GM18870 (cell line): ENCODE results near the gene FERMT2.

Experiments used
- ATAC-seq: cut with Tn5 transposase; IDR thresholded peaks from one replicate; pipeline ENCODE4 v1.9.1; 2021; ENCODE audit warnings: moderate library complexity; ENCODE audit not compliant: unreplicated experiment

The FERMT2 gene, protein sequence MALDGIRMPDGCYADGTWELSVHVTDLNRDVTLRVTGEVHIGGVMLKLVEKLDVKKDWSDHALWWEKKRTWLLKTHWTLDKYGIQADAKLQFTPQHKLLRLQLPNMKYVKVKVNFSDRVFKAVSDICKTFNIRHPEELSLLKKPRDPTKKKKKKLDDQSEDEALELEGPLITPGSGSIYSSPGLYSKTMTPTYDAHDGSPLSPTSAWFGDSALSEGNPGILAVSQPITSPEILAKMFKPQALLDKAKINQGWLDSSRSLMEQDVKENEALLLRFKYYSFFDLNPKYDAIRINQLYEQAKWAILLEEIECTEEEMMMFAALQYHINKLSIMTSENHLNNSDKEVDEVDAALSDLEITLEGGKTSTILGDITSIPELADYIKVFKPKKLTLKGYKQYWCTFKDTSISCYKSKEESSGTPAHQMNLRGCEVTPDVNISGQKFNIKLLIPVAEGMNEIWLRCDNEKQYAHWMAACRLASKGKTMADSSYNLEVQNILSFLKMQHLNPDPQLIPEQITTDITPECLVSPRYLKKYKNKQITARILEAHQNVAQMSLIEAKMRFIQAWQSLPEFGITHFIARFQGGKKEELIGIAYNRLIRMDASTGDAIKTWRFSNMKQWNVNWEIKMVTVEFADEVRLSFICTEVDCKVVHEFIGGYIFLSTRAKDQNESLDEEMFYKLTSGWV

DNA sequence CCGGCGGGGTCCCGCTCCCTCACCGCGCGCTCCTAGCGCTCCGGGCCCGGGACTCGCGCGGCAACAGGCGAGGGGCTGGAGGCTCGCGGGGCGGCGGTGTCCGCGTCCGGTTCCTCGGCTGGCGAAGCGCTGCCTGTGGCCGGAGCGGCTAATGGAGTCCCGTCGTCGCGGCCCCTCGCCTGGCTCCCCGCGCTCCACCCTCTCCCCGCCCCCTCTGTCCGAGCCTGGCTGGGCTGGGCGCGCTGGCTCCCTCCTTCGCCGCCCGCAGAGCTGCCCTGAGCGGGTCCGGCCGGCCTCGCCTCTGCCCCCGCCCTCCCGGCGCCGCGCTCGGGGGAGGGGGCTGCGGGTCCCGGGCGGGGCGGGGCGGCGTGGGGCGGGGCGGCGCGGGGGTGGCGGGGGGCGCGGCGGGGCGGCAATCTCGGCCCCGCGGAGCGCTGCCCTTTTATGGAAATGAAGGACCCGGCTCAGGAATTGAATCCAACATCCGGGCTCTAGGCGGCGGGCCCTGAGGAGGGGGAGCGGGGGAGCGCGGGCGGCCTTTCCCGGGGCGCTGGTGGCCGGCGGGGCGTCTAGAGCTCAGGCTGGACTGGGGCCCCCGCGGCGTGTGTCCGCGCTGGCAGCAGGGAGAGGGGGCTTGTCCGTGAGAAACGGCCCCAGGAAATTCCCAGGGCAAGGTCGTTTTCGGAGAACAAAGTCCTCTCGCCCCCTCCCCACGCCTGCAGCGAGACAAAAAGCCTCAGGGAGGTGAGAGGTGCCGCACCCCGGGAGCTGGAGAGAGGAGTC, at the start of gene FERMT2:
TSS of gene FERMT2 (minus strand) at position 153 of the 783 bp plus-strand sequence. CDS start 482 bp downstream, outside the sequence.
- ATAC-seq: no peak

DNA sequence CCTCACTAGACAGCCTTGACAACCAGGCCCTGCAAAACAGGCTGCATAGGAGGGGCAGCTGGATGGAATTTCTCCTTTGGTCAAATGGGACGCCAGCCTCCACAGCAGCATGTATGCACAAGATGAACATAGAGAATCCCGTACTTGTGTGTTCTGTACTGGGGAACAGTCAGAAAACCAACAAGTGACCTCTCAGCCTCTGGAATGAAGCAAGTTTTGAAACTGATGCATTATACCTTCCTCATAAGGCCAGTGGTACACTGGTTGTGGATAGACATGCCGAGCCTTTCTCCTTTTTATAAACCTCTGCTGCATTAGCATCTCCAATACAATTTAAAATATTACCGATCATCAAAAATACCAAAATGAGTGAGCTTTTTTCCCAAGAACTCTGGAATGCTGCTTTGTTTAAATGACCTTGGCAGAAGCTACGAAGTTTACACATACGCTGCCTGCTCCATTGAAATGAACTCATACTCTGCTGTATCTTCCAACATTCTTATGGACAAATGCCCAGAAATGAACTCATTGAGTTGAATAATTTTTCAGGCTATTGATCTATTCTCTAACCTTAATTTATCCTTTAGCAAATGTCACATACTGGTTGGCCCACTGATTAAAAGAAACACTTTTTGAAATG, 47.6 kb upstream of the FERMT2 start:
- no peak for ATAC-seq

DNA sequence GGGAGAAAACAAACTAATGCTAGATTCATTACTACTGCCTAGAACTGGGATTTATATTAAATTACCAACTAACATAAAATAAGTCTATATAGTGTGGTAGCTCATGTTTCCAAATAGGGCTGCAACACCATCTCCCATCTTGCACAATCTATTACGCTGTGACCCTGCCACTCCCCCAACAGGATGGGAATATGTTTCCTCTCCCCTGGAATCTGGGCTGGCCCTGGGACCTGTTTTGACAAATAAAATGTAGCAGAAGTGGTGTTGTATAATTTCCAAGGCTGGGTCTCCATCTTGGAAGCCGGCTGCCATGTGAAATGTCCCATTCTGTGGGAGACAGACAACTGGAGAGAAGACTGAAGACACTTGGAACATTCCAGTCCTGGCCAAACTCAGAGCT, 45.6 kb upstream of the FERMT2 start:
- no peak for ATAC-seq

DNA sequence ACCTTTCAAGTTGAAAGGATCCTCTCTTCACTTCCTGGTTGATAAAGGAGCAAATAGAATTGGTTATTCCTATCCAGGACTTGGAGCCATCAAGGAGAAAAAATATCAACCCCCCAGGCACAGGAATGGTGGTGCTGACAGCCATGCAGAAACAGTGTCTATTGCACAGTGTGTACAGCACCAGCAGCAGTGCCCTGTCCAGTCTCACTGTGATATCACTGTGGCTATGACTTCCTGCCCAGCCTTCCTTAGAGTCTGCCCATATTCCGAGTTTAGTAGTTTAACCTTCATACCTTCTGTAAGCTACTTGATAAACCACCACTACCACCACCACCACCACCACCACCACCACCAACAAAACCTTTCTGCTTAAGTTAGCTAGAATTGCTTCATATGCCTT, 45.1 kb upstream of the FERMT2 start:
- ATAC-seq: no peak

DNA sequence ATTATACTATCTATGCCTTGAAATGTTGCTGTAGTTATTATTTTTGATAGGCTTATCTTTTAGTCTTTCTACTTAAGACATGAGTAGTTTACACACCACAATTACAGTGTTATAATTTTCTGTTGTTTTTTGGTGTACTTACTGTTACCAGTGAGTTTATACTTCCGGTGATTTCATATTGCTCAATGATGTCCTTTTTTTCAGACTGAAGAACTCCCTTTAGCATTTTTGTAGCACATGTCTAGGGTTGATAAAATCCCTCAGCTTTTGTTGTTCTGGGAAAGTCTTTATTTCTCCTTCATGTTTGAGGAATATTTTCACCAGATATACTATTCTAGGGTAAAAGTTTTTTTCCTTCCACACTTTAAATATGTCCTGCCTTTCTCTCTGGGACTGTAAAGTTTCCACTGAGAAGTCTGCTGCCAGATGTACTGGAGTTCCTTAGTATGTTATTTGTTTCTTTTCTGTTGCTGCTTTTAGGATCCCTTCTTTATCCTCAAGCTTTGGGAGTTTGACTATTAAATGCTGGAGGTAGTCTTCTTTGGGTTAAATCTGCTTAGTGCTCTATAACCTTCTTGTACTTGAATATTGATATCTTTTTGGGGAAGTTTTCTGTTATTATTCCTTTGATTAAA, 41.5 kb upstream of the FERMT2 start:
- no peak for ATAC-seq

DNA sequence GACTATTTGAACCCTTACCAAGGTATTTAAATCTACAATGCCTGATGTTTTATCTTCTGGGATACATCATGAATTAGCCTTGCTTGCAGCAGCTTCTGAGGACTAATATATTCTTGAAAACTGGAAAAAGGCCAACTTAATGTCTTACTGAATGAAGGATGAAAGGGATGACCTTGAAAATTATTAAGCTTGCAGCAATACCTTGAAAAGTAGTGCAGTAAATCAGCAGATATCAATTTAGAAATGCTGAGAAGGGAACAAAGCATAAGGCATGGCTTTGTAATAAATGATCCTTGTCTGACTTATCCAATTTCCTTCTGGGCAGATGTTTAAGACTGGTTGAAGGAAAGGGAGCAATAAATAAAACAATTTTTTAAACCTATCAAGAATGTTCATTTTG, 37.3 kb upstream of the FERMT2 start:
- no peak for ATAC-seq

DNA sequence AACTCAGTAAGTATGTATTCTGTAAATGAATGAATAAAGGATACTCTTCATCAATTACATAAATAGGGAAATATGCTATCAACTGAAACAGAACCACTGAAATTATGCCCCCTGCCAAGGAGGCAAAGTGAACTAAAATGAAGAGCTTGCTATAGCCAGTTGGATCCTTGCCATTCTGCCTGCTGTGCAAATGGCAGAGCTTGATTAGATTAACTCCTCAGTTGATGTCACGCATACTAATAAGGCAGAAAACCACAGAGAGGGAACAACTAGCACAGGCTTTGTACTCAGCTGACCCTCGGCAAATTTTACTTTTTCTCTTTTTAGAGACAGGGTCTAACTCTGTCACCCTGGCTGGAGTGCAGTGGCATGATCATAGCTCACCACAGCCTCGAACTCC, 36.7 kb upstream of the FERMT2 start:
- no peak for ATAC-seq

DNA sequence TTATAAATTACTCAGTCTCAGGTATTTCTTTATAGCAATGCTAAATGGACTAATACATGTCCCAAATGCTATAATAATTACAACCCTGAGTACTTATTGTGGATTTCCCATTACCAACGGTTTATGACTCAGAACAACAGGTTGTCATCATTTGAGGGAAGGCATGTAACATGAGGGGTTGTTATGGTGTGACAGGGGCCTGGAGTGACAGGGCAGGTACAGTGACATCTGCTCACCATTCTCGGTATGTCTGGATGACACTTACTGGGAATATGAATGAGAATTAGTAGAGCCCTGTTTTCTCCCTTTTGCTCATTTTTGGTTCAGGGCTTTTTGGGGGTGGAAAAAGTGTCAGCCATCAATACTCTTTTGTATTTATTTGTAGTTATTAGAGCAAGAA, 36.2 kb upstream of the FERMT2 start:
- ATAC-seq: no peak

DNA sequence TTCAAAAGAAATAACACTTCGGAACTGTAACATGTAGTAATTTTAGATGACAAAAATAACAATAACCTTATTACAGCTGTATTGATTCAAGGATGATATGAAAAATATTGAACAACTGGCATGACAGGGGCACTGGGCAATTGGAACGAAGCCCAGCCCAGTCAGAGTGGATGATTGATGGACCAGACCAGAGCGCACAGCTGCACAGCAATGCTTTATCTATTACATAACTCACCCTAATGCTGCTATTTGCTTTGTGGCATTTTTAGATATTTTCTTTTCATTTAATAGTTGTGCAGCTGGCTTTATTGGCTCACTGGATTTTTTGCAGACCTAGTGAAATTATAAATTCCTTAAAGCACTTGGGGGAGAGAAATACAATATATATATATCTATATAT, 26.9 kb upstream of the FERMT2 start:
- no peak for ATAC-seq

DNA sequence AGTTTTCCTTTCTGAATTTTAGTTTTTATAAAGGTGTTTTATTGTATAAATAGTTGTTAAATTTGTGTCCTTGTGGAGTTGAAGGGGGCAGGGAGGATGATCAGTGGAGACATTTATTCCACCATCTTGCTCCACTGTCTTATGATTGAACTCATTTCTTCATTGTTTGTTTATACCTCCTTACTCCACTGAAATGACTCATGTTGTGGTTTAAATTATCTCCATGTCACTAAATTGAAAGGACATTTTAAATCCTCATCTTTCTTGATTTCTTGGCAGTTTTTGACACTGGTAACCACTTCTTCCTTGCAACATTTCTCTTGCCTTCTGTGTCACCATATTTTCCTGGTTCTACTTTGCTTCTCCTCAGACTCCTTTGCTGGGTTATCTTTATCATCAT, 23.6 kb upstream of the FERMT2 start:
- no peak for ATAC-seq

DNA sequence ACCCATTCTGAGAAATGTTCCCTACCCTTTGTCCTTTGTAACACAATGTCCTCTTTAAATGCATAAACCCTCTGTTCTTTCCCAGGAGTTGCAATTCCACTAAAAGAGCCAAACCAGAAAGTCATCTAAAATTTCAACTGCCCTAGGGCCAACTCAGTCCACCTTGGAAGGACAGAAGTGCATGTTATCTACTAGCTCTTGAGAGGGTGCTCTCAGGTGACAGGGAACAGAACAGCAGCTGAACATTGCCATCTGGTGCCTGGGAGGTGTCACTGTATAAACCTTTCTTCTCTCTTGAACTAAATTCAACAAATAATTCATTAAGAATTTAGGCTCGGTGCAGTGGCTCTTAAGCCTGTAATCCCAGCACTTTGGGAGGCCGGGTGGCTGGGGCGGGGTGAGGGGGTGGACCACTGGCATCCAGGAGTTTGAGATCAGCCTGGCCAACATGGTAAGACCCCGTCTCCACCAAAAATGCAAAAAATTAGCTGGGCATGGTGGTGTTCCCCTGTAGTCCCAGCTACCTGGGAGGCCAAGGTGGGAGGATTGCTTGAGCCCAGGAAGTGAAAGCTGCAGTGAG, 10.3 kb upstream of the FERMT2 start:
- ATAC-seq: no peak

DNA sequence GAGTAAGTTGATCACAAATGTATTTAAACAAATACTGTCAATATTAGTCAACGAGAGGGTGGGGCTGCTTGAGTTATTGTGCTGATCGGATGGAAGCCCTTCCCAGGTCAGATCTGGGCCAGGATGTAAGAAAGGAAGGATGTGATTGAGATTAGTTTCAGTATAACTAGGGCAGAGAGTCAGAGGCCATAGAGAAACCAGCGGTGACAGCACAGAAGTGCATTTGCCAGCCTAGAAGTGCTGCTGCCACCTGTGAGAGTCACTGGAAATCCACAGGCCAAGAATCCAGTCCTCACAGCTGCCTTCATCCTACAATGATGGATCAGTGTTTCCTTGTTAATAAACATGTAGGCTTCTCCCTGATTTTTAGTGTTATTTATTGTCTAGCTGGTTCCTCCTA, 9.8 kb upstream of the FERMT2 start:
- ATAC-seq: no peak

DNA sequence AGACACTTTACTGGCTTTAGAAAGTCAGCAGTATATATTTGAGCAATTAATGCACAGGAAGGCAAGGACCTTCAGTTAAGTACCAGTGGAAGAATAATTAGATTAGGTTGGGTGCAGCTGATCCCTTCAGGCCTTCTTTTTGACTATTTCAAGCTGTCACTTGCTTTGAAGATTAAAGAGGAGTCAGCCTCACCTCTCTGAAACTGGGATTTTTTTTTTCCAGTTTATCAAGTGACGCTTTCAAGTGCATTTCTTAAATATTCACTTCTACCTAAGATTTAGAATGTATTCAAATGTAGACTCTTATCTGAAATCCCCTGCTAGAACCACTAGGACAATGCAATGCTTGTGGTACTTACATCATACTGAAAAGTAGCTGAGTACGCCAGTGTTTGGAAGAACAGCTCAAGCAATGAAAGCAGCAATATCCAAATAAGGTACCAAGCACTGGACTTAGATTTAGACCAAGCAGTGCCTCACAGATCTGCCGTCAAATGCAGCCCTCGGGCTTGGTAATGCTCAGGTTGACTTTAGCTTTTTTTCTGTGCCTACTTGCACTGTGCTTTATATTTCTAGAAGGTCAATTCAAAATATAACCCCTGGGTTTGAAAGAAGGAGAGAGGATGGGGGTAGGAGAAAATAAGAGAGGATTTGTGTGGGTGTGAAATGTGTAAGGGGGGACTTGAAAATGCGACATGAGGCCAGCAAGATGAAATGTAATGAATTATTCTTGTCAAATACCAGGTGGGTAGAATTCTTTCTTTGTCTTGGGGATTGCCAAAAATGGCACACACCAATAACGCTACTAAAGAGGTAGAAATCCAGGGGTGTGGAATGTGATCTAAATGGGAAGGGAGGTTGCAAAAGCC, 3.7 kb upstream of the FERMT2 start:
- ATAC-seq: no peak

DNA sequence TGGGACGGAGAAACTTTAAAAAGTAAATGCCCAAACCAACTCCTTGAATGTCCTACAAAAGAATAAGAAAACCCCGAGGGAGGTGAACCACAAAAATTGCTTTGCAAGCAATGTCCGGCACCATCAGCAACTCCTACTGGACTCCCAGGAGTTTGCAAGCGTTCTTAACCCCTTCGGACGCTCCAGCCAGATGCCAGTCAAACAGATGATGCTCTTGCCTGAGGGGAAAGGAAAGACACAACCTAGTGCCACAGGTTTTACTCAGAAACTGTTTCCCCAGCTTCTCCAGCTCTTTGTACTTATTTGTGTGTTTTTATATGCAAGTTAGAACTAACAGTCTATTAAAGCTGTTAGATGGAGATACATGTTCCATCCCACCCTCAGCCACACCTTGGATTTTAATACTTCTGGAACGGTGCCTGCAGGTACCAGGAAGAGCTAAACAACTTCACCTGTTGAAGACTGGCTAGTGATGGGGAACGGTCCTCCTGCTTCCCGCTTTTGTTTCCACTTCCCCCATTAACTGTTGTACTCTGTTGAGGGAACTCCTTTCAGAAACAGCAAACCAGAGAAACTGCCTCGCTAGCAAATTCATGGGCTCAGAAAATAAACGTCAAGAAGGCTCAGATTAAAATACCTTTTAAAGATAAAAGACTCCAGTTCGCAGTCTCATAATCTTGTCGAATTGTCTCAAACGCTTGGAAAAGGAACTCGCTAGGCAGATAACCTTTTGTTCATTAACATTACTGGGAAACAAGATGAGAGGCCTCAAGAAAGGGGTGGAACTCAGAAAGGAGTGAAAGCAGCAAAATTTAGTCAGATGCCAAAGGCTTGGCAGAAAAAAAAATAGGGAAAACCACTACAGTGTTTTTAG, 1.1 kb upstream of the FERMT2 start:
- no peak for ATAC-seq

DNA sequence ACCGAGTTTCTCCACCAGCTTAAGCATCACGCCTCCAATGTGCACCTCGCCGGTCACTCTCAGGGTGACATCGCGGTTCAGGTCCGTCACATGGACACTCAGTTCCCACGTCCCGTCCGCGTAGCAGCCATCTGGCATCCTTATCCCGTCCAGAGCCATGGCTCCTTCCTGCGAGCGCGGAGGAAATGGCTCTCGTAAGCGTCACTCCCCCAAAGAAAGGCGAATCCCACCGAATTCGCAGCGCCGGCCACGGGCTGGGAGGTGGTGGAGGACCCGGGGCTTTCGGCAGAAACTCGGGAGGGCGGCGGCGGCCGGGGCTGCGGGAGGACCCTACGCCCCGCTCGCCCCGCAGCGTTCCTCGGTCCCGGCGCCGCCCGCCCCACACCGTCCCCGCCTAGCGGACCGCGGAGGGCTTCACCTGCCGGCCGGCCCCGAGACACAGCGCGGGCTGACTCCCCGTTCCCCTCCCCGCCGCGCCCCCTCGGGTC, 396 bp downstream of the FERMT2 start:
- ATAC-seq: no peak

DNA sequence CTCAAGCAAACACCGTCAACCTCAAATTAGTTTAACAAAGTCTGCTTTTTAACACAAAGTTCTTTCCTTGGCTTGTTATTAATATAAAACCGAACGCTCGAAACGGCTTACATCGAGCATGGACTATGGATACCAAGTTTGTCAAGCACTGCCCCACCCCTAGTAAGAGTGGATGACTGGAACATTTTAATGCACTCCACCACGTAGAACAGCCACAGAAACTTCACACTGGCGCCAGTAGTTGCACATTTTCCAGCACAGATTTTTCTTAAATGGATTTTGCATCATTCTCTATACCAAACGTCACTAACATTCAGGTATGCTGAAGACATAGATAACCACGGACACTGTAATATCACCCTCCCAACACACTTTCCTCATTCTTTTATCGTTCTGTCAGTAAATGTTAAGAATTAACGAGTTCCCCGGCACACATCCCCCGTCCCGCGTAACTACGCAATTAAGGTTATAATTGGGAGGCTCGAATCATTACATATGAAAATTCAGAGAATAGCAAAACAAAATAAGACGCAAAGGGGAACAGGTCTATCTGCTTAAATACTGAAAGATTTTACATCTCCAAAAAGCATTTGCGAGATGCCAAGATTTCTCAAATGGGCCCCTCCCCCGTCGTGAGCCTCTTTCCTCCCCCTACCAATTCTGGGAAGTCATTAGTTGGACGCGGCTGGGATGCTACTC, 990 bp downstream of the FERMT2 start:
- ATAC-seq: no peak

DNA sequence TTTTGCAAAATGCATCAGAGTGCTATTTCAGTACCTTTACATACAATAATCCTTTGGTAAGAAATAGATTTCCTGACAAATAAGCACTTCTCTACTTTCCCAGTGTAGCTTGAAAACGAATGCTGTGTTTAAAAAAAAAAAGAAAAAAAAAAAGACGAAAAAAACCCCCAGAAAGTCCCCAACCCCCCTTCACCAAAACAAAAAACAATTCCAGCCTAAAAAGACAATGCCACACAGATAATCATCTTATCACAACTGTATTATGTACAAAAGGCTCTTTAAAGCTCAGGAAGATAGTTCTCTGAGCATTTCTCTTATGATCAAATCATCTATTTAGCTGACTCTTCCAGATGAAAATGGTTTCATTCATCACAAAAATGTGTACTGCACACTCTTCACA, 1.6 kb downstream of the FERMT2 start:
- ATAC-seq: no peak

DNA sequence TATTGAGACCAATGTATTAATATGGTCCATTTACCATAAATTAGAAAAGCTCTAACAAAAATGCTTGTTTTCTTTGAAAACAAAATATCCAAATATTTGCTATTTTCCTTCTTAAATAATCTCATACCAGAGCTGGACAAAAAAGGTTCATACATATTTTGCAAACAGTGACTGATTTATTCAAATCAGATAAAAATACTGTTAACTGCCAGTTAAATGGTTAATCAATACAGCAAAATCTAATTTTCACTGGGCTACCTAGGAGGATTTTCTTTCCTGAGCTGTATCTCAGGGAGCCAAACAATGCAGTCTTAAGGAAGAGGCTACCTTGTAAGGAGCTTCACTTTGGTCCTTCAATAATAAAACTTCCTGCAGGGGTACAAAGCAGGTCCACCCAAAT, 2.0 kb downstream of the FERMT2 start:
- ATAC-seq: no peak
